HG03095 (cell line): Measurements from ENCODE around the gene CHMP1A.
"Not testable (repeated sequence)": the region's sequence is repeated elsewhere in the genome, so short reads cannot be mapped to it uniquely, and the experiment has no call there.

Source experiments
- ATAC-seq: cut with Tn5 transposase; IDR thresholded peaks from one replicate; pipeline ENCODE4 v1.9.1; 2021; ENCODE audit warnings: moderate library complexity; ENCODE audit not compliant: unreplicated experiment

CHMP1A gene

DNA sequence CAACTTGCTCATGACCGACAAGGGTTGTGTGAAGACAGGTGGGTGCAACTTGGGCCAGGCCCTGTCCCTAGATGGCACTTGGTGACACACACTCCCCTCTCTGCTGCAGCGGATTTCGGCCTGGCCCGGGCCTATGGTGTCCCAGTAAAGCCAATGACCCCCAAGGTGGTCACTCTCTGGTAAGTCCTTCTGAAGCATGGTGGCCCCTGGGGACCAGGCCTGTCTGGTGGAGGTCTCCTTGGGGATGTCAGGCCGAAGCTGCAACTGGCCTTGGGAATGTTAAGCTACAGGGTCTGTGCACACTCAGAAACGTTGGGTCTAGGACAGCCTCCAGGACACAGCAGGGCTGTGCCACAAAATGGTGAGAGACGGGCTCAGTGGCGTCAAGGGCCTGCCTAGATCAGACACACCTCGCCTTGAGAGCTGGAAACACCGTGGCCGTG is 35.8 kb upstream of the CHMP1A start:
- ATAC-seq, result no peak

DNA sequence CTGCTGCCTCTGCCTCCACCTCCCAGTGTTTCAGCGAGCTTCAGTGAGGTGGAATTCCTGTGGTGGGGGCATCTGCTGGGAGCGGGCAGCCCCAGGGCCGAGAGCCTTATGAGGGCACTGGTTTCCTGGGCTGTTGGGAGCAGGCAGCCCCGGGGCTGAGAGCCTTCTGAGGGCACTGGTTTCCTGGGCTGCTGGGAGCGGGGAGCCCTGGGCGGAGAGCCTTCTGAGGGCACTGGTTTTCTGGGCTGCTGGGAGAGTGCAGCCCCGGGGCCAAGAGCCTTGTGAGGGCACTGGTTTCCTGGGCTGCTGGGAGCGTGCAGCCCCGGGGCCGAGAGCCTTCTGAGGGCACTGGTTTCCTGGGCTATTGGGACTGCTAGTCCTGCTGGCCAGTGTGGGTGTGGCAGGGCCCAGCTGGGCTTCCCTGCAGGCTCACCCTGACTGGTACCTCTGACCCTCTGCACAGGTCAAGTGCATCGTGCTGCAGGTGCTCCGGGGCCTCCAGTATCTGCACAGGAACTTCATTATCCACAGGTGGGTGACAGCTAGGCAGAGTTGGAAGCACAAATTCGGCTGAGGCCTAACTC is 34.6 kb upstream of the CHMP1A start:
- no peak for ATAC-seq

DNA sequence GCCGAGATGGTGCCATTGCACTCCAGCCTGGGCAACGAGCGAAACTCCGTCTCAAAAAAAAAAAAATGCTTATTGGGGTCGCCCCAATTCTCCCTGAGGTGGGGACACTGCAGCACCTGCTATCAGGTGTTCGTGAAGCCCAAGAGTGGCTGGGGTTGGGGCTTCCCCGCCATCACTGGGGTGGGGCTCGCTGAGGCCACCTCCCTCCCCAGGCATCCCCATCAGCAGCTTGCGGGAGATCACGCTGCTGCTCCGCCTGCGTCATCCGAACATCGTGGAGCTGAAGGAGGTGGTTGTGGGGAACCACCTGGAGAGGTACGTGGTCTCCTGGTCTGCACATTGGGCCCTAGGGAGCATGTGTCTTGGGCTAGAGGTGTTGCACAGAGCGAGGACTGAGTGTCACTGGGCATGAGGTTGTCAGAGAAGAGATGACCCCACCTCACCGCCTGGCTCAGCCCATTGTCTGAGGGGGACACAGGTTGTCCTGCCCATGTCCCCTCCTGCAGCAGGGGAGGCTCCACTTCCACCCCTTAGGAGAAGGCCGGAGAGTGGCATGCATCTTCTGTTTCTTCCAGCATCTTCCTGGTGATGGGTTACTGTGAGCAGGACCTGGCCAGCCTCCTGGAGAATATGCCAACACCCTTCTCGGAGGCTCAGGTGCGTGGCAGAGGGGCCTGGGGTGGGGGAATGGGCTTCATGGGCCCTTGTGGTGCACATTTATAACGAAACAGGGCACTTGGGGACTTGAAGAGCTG is 33.9 kb upstream of the CHMP1A start:
- ATAC-seq, result no peak

DNA sequence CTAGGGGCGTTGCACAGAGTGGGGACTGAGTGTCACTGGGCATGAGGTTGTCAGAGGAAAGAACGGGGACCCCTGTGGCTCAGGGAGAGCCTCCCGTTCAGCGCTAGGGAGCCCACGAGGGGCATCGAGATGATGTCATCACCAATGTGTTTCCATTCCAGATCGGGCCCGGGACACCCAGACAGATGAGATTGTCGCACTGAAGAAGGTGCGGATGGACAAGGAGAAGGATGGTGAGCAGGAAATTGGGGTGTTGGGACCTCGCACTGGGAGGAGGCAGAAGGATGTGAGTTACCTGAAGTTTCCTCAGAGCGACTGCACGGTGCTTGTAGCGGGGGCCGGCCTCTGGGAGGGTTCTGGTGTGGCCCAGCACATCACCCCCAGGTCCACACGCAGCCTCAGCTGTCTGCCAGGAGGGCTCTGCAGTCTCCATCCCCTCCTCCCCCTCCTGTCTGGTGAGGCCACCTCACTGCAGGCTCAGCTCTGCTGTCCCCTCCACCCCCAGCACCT is 32.9 kb upstream of the CHMP1A start:
- ATAC-seq, result no peak

DNA sequence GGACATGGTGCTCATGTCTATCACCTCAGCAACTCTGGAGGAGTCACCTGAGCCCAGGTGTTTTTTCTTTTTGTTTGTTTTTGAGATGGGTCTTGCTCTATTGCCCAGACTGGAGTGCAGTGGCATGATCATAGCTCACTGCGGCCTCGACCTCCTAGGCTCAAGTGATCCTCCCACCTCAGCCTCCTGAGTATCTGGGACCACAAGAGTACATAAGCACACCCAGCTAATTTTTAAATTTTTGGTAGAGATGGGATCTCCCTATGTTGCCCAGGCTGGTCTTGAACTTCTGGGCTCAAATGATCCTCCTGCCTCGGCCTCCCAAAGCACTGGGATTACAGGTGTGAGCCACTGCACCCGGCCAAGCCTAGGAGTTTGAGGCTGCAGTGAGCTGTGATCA is 32.1 kb upstream of the CHMP1A start:
- ATAC-seq, result not testable (repeated sequence)

DNA sequence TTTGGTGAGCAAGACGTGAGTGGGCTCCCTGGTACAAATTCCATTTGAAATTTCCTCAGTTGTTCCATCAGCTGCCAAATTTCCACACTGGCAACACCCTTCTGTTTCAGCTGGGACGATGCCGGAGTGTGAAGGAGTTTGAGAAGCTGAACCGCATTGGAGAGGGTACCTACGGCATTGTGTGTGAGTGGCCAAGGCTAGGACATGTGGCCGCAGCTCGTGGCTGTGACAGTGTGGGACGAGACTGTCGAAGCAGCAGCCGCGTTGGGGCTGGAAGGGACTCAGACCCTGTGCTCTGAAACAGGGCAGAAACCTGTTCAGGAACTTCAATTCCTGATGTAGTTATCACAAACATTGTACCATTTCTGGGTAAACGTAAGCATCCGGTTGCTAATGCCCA is 31.6 kb upstream of the CHMP1A start:
- ATAC-seq, result no peak

DNA sequence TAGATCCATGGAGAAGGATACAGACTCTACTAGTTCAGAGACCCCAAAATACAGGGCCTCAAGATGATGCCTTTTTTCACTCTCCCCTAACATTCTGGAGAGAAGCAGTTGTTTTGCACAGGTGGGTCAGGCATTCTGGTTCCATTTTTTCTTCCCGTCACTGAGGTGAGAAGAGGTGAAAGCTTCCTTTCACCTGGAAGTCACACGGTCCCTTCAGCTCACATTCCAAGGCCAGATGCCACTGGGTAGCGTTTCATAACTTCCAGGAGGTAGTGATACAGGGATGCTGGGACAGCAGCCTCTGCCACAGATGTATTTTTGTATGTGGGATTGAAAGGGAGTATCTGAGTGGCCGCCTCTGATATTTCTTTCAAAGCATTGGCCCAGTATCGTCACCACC is 30.9 kb upstream of the CHMP1A start:
- ATAC-seq, result no peak

DNA sequence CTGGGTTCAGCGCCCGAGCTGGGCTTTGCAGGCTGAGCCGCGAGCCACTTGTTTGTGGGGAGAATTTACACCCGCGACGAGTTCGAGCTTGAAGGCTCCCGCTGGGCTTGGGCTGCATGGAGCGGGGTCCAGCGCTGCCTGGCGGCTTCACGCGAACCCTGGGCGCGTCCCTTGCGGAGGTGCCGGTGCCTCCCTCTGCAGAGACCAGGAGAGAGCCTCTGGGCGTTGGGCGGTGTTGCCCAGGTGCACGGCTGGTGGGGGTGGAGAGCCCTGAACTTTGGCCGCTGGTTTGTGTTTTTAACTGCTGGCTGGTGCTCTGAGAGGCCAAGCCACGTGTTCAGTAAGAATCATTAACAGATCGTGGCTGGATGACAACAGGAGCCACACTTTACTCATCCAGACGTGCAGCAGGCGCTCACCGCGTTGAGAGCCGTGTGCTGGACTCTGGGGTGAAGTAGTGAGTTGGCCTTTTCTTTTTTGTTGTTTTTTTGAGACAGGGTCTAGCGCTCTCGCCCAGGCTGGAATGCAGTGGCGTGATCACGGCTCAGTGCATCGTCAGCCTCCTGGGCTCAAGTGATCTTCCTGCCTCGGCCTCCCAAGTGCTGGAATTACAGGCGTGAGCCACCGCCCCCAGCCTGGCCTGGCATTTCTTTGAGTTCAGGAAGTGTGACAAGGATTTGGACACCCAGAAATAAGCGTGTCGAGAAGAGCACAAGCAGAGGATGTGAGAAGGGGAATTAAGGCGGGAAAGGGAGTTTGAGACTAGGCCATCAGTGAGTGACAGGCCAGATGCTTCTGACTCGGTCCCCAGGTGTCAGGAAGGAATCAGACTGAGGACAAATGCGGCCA is 29.8 kb upstream of the CHMP1A start:
- peak; percentile 23 for ATAC-seq

DNA sequence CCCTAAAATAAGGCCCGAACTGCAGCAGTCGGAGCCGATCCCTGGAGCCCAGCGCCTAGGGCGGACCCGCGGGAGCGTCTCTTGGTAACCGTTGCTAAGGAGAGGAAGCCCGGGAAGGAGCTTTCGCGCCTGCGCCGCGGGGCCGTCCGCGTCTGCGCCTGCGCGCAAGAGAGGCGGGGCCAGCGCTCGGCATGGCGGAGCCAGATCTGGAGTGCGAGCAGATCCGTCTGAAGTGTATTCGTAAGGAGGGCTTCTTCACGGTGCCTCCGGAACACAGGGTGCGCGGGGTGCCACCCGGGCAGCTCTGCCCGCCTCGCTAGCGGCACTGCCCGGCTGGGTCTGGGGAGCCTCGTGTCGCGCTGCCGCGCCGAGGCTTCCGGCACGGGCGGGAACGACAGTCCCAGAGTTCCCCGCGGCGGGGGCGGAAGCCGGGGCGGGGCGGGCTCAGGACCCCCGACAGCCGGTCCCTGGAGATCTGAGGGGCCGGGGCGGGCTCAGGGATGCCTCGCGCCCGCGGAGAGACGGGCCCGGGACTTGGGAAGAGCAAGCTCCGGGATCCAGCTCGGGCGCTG is 29.1 kb upstream of the CHMP1A start, which contains the start of gene CDK10:
CDK10 (plus strand) TSS at position 170 of the 572 bp plus-strand sequence; CDS start at position 192, 22 bp downstream.
- ATAC-seq, result peak; percentile 73

DNA sequence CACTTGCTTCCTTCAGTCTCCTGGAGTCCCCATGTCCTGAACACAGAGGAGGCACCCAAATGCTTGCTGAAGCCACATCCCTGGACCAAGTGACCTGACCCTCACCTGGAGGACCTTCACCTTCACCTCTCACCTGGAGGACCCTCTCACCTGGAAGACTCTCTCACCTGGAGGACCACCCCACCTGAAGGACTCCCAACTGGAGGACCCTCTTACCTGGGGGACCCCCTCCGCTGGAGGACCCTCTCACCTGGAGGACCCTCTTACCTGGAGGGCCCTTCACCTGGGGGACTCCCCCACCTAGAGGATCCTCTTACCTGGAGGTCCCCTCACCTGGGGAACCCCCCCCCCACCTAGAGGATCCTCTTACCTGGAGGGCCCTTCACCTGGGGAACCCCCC is 28.4 kb upstream of the CHMP1A start:
- ATAC-seq, result no peak

DNA sequence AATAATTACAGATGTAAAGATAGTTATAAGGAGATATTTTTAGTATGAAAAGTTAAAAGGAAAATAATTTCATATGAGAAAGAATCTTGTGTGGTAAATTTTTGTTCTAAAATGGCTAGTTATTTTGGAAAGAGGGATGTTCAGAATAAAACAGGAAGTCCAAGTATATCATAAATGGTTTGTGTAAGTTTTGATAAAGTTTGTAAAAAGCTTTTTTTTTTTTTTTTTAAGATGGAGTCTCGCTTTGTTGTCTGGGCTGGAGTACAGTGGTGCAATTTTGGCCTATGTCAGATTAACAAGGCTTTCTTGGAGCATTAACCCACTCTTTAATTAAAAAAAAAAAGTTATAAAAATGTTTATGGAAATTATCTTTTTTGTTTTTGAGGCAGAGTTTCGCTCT is 20.8 kb upstream of the CHMP1A start:
- no peak for ATAC-seq

DNA sequence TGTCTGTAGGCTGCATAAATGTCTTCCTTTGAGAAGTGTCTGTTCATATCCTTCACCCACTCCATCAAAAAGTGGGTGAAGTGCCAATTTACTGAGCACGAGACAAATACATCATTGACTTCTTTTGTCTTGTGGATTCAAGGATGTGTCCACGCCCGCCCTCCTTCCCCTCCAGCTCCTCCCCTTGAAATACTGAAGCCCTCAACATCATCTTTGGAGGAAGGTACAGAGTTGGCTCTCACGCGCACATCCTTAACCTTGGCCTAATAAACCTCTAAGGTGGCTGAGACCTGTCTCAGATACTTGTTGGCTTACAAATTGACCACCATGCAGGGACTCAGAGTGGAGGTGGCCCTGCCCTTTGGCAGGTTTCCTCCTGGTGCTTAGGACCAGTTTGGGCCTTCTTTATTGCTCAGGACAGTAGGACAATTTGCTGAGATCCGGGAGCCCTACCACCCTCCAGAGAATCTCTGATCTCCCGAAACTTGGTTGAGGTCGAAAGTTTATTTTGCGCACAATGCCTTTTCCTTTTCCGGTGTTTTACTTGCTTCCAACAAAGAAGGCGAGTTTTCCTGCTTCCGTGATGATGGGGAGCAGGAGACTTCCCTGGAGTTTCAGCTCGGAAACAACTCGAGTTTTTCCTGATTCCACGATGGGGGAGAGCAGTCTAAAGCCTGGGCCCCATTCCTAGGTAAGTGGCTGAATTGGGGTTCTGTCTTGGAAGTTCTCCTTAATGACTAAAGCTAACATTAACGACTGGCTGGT is 14.9 kb upstream of the CHMP1A start:
- ATAC-seq, result no peak

DNA sequence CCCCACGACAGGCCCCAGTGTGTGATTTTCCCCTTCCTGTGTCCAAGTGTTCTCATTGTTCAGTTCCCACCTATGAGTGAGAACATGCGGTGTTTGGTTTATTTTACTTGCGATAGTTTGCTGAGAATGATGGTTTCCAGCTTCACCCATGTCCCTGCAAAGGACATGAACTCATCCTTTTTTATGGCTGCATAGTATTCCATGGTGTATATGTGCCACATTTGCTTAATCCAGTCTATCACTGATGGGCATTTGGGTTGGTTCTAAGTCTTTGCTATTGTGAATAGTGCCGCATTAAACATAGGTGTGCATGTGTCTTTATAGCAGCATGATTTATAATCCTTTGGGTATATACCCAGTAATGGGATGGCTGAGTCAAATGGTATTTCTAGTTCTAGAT is 14.1 kb upstream of the CHMP1A start:
- ATAC-seq, result not testable (repeated sequence)

DNA sequence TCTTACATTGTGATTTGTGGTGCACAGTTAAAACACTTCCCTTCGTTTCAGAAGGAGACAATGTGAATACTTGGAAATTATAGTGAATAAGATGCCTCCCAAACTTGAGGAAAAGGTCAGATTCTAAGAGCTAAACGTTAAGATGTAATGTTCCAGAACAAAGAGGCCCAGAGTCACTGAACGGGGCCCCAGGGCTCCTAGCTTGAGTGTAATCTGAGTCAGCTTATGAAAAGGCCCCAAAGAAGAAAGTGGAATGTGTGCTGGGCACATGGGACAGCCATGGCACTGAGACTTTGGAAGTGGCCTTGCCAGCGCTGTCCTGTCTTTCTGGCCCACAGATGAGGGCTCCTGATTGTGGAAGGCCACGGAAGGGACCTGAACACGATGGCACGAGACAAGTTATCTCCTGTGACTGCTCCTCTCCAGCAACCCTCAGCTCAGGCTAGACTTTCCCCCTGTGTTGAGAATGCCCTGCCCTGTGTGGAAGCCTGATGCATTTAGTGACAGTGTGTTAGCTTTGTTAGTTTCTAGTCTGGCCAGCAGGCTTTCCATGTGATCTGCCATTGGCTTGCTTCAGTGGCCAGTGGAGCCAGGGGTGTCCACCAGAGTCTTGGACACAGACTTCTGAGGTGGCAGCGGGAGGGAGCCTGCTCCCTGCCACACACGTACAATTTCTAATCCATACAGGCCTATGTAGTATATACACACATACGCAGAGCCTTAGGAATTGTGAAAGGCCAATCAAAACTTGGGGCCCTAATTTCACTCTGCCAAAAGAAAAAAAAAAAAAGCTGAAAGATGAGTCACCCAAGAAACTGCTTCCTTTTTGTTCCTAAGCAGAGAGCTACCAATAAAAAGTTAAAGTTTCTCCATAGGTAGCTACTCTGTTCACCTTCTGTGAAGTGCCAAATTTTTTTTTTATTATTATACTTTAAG is 13.3 kb upstream of the CHMP1A start:
- ATAC-seq, result no peak

DNA sequence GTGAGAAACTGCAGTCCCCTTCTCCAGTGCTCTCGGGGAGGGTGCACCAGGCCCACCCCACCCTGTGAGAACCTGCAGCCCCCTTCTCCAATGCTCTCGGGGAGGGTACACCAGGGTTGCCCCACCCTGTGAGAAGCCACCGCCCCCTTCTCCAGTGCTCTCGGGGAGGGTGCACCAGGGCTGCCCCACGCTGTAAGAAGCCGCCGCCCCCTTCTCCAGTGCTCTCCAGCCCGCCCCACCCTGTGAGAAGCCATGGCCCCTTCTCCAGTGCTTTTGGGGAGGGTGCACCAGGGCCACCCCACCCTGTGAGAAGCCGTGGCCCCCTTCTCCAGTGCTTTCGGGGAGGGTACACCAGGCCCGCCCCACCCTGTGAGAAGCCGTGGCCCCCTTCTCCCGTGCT is 12.2 kb upstream of the CHMP1A start:
- no peak for ATAC-seq

DNA sequence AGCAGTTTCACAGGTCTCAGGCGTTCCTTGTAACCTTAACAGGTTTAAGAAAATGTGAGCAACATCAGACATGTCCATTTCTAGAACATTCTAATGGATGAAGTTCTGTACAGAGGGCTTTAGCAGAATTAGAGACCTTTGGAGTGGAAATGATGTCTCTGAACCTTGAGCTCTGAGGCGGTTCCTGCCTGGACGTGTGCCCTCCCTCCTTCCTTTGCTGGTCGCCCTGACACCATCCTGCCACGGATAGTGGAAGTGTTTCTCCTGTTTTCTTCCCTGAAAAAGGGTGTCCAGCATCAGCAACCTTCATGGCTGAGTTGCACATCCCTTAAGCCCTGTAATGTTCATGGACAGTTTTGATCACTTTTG is 11.3 kb upstream of the CHMP1A start:
- no peak for ATAC-seq

DNA sequence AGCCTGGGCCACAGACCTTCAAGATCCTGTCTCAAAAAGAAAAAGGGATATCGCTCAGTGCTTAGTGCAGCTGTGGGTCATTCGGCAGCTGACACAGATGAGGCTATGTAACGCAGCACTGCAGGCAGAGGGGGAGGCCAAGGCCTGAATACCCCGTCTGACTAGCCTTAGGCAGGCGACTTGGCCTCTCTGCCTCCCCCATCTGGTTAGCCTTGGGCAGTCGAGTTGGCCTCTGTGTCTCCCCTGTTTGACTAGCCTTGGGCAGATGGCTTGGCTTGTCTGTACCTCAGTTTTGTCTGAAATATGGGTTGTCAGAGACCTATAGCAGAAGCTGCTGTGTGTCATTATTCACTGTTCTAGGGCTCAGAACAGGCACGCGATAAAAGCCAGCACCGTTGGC is 10.1 kb upstream of the CHMP1A start:
- ATAC-seq, result no peak

DNA sequence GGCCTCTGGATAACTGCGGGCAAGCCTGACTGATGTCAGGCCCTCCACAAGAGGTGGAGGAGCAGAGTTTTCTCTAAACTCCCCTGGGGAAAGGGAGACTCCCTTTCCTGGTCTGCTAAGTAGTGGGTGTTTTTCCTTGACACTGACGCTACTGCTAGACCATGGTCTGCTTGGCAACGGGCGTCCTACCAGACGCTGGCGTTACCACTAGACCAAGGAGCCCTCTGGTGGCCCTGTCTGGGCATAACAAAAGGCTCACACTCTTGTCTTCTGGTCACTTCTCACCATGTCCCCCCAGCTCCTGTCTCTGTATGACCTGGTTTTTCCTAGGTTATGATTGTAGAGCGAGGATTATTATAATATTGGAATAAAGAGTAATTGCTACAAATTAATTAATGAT is 9.5 kb upstream of the CHMP1A start:
- not testable (repeated sequence) for ATAC-seq

DNA sequence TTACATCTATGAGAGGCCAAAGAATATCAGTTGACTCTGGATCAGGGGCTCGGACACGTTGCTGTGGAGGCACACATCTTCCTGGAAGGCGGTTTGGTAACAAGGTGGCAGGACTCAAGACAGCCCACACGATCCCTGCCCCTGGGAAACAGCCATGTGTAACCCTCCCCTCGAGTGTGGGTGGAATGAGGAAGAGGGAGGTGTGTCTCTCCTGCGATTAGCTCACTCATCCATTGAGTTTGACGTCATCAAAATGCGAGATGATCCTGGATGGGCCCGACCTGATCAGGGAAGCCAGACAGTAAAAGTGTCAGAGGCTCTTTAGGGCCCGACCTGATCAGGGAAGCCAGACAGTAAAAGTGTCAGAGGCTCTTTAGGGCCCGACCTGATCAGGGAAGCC is 6.7 kb upstream of the CHMP1A start:
- ATAC-seq, result not testable (repeated sequence)
